ENCODE data around the gene ALDH2.
"Not testable (repeated sequence)": the region's sequence is repeated elsewhere in the genome, so short reads cannot be mapped to it uniquely, and the experiment has no call there.

The ALDH2 gene

GRCh38 chr12:111766608-111767361, at the start of gene ALDH2:
Gene ALDH2 (plus strand): TSS chr12:111766933. CDS start chr12:111766983, 50 bp downstream.
- Mint-ChIP-seq H3K4me3 (peak within 1 kb of the TSS; percentile 82), H3K27me3 (peaks cover 45% of the 10 kb centered on the region), H3K36me3 (ENCODE audit: low read depth) (no peaks in the 10 kb centered on the region), H3K9me3 (no peaks in the 10 kb centered on the region), H3K27ac (peak within 1 kb of the TSS; percentile 76), H3K4me1 (peaks cover 26% of the 10 kb centered on the region)
- ATAC-seq (peak; percentile 57), DNase-seq (peak; percentile 49)

DNA sequence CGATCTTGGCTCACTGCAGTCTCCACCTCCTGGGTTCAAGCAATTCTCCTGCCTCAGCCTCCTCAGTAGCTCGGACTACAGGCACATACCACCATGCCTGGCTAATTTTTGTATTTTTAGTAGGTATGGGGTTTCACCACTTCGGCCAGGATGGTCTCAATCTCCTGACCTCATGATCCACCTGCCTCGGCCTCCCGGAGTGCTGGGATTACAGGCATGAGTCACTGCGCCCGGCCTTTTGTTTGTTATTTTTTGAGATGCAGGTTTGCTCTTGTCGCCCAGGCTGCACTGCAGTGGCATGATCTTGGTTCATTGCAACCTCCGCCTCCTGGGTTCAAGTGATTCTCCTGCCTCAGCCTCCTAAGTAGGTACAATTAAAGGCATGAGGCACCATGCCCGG, 47.4 kb upstream of the ALDH2 start:
- H3K36me3 Mint-ChIP-seq (ENCODE audit: low read depth), result peaks cover 19% of the 10 kb centered on the region
- not testable (repeated sequence) for H3K4me1 Mint-ChIP-seq, H3K27ac Mint-ChIP-seq, DNase-seq, ATAC-seq, H3K4me3 Mint-ChIP-seq, H3K27me3 Mint-ChIP-seq, H3K9me3 Mint-ChIP-seq

- Mint-ChIP-seq H3K27me3 (no peaks in the 10 kb centered on the region), H3K9me3 (no peaks in the 10 kb centered on the region), H3K4me3 (no peak overlapping the region), H3K36me3 (ENCODE audit: low read depth) (peaks cover 19% of the 10 kb centered on the region), H3K27ac (no peak overlapping the region), H3K4me1 (no peaks in the 10 kb centered on the region)
- ATAC-seq (no peak), DNase-seq (no peak)
These were observed 46.3 kb upstream of the ALDH2 start for GRCh38 chr12:111720457-111720856.

GRCh38 chr12:111723646-111724360, 42.9 kb upstream of the ALDH2 start:
- H3K4me1 Mint-ChIP-seq, DNase-seq, H3K4me3 Mint-ChIP-seq, H3K27ac Mint-ChIP-seq, ATAC-seq, H3K27me3 Mint-ChIP-seq, H3K9me3 Mint-ChIP-seq: not testable (repeated sequence)
- H3K36me3 Mint-ChIP-seq (ENCODE audit: low read depth), result peaks cover 15% of the 10 kb centered on the region

DNA sequence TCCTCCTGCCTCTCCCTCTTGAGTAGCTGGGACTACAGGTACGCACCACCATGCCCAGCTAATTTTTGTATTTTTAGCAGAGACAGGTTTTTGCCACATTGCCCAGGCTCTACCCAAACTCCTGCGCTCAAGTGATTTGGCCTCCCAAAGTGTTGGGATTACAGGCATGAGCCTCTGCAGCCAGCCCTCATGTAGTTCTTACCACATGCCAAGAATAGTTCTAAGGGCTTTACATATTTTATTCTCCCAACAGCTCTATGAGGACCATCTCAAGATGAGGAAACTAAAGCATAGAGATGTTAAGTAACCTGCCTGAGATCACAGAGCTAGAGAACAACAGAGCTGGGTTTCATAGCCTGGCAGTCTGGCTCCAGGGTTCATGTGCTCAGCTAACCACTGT, 37.9 kb upstream of the ALDH2 start:
- H3K4me3 Mint-ChIP-seq, result no peak overlapping the region
- H3K27me3 Mint-ChIP-seq, result no peaks in the 10 kb centered on the region
- H3K4me1 Mint-ChIP-seq, result no peaks in the 10 kb centered on the region
- no peak overlapping the region for H3K27ac Mint-ChIP-seq
- no peak for ATAC-seq
- DNase-seq, result no peak
- H3K9me3 Mint-ChIP-seq, result no peaks in the 10 kb centered on the region
- peaks cover 14% of the 10 kb centered on the region for H3K36me3 Mint-ChIP-seq (ENCODE audit: low read depth)

- H3K4me1 Mint-ChIP-seq, result no peaks in the 10 kb centered on the region
- no peaks in the 10 kb centered on the region for H3K9me3 Mint-ChIP-seq
- H3K4me3 Mint-ChIP-seq, result no peak overlapping the region
- no peaks in the 10 kb centered on the region for H3K27me3 Mint-ChIP-seq
- no peak overlapping the region for H3K27ac Mint-ChIP-seq
- peaks cover 13% of the 10 kb centered on the region for H3K36me3 Mint-ChIP-seq (ENCODE audit: low read depth)
- DNase-seq, result no peak
- ATAC-seq, result no peak
These were observed 36.3 kb upstream of the ALDH2 start for GRCh38 chr12:111730420-111730819.

GRCh38 chr12:111732786-111733185, 33.9 kb upstream of the ALDH2 start:
- no peaks in the 10 kb centered on the region for H3K27me3 Mint-ChIP-seq
- no peak for ATAC-seq
- no peak overlapping the region for H3K27ac Mint-ChIP-seq
- H3K4me1 Mint-ChIP-seq, result no peaks in the 10 kb centered on the region
- H3K4me3 Mint-ChIP-seq, result no peak overlapping the region
- peaks cover 16% of the 10 kb centered on the region for H3K36me3 Mint-ChIP-seq (ENCODE audit: low read depth)
- H3K9me3 Mint-ChIP-seq, result no peaks in the 10 kb centered on the region
- no peak for DNase-seq

DNA sequence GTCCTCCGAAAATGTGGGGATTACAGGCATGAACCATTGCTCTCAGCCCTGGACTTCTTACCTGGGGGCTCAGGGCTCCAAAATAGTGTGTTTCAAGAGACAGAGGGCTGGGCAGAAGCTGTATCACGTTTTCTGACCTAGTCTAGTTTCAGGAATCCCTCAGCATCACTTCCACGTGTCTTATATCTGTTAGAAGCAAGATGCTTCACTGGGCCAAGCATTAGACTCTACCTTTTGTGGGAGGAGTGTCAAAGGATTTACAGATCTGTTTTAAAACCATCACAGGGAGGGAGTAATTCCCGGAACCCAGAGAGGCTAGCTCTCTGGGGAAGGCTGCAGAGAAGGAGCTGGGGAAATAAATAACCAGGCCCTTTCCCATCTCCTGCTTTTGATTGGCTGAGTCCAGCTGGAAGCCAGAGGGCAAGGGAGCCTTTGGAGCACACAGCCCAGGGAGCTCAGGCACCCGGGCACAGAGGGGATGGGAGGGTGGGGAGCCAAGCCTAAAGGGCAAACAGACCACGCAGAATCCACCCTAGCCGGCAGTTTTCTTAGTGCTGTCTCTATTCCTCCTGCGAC, 33.3 kb upstream of the ALDH2 start:
- Mint-ChIP-seq H3K4me1 (no peaks in the 10 kb centered on the region), H3K27me3 (no peaks in the 10 kb centered on the region), H3K27ac (no peak overlapping the region), H3K36me3 (ENCODE audit: low read depth) (peaks cover 16% of the 10 kb centered on the region), H3K4me3 (no peak overlapping the region), H3K9me3 (no peaks in the 10 kb centered on the region)
- ATAC-seq, result no peak
- no peak for DNase-seq

- not testable (repeated sequence) for H3K36me3 Mint-ChIP-seq (ENCODE audit: low read depth); DNase-seq; H3K27me3 Mint-ChIP-seq; H3K27ac Mint-ChIP-seq; H3K9me3 Mint-ChIP-seq; ATAC-seq; H3K4me3 Mint-ChIP-seq; H3K4me1 Mint-ChIP-seq
These were observed 27.2 kb upstream of the ALDH2 start for GRCh38 chr12:111739524-111739923.

DNA sequence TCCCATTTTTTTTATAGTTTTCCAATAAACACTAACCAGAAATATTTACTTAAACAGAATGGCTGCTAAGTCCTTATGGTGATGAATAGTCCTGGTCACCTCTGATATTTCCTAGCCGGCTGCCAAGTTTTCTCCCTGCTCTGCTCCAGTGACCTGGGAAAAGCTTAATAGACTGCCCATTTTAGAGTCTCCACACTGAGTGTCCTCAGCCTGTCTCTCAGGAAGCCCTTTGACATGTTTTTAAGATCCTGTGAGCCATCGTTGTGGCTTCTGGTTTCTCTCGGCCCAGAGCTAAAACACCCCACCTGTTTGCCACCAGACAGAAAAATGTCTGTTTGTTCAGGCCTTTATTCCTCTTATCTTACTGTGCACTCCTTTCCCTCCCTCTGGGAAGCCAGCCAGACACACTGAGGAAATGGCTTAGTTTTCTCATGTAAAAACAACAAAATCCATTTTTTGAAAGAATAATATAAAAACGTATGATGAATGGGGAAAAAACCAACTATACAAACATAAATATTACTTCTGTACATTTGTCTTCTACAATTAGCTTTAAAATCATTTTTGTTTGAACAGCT, 25.4 kb upstream of the ALDH2 start:
- Mint-ChIP-seq H3K4me3 (no peak overlapping the region), H3K27me3 (no peaks in the 10 kb centered on the region), H3K36me3 (ENCODE audit: low read depth) (peaks cover 13% of the 10 kb centered on the region), H3K4me1 (no peaks in the 10 kb centered on the region), H3K27ac (no peak overlapping the region), H3K9me3 (no peaks in the 10 kb centered on the region)
- ATAC-seq, result no peak
- no peak for DNase-seq

- H3K4me1 Mint-ChIP-seq, result no peaks in the 10 kb centered on the region
- H3K9me3 Mint-ChIP-seq, result no peaks in the 10 kb centered on the region
- ATAC-seq, result no peak
- H3K27me3 Mint-ChIP-seq, result no peaks in the 10 kb centered on the region
- DNase-seq, result no peak
- H3K4me3 Mint-ChIP-seq, result no peak overlapping the region
- H3K27ac Mint-ChIP-seq, result no peak overlapping the region
- H3K36me3 Mint-ChIP-seq (ENCODE audit: low read depth), result peaks cover 15% of the 10 kb centered on the region
These were observed 21.5 kb upstream of the ALDH2 start for GRCh38 chr12:111745211-111745610.

GRCh38 chr12:111747333-111747732, 19.4 kb upstream of the ALDH2 start:
- Mint-ChIP-seq H3K27ac (no peak overlapping the region), H3K9me3 (no peaks in the 10 kb centered on the region), H3K4me3 (no peak overlapping the region), H3K36me3 (ENCODE audit: low read depth) (peaks cover 15% of the 10 kb centered on the region), H3K4me1 (no peaks in the 10 kb centered on the region), H3K27me3 (no peaks in the 10 kb centered on the region)
- DNase-seq, result no peak
- ATAC-seq, result no peak

DNA sequence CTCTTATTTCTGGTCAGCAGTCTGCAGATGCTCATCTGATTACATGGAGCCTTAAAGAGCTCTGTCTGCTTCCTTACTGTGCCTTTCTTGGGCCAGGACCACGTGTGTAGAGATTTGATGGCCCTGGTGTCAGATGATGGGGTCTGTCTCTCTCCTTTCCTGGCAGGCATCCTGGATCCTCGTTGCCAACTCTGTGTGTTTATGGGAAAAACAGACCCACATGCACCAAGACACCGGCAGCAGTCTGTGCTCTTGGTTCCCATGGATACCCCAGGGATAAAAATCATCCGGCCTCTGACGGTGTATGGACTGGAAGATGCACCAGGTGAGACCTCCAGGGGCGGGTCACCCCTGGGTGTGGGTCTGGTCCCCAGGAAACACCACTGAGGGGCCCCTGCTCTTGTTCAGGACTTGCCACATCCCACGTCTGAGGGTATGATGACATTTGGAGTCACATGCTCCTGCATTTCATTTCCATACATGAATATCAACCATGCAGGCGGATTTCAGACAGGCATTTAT, 18.5 kb upstream of the ALDH2 start:
- Mint-ChIP-seq H3K4me1 (no peaks in the 10 kb centered on the region), H3K27ac (no peak overlapping the region), H3K36me3 (ENCODE audit: low read depth) (peaks cover 15% of the 10 kb centered on the region), H3K9me3 (no peaks in the 10 kb centered on the region), H3K4me3 (no peak overlapping the region), H3K27me3 (no peaks in the 10 kb centered on the region)
- no peak for DNase-seq
- ATAC-seq, result no peak

DNA sequence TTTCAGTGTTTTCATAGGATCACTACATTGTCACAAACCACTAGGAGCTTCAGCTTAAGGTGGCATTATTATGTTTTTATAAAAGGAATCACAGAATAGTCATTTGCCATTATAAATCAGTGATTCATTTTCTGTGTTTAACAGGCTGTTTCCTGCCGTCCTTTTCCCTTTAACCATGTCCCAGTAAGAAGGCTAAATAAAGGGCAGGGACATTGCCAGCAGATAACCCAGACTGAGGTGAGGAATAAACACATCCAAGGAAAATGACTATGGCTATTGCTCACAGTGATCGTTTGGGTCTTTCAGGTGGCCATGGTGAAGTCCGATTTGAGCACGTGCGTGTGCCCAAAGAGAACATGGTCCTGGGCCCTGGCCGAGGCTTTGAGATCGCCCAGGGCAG, 17.9 kb upstream of the ALDH2 start:
- no peak overlapping the region for H3K4me3 Mint-ChIP-seq
- H3K27me3 Mint-ChIP-seq, result no peaks in the 10 kb centered on the region
- no peak for DNase-seq
- H3K9me3 Mint-ChIP-seq, result no peaks in the 10 kb centered on the region
- H3K4me1 Mint-ChIP-seq, result no peaks in the 10 kb centered on the region
- H3K36me3 Mint-ChIP-seq (ENCODE audit: low read depth), result peaks cover 15% of the 10 kb centered on the region
- no peak for ATAC-seq
- no peak overlapping the region for H3K27ac Mint-ChIP-seq

- DNase-seq (no peak), ATAC-seq (no peak)
- Mint-ChIP-seq H3K4me3 (no peak overlapping the region), H3K36me3 (ENCODE audit: low read depth) (peaks cover 15% of the 10 kb centered on the region), H3K27me3 (no peaks in the 10 kb centered on the region), H3K9me3 (no peaks in the 10 kb centered on the region), H3K27ac (no peak overlapping the region), H3K4me1 (no peaks in the 10 kb centered on the region)
These were observed 17.3 kb upstream of the ALDH2 start for GRCh38 chr12:111749391-111749790.

Measured in activated naive CD8-positive, alpha-beta T cell treated with anti-CD3 and anti-CD28 coated beads, Interleukin-2, amount 50 U/mL, for 24 hours (primary cell).